Calu3 (cell line): ENCODE measurements around the gene KLF18. TPM values are rescaled to one million over a fixed set of nuclear protein-coding genes. Genes with fewer than 3 reads are reported as not detected.

ENCODE experiments used
- BruUV-seq: library from RNA; stranded (reverse); fragments of 400-500 nt; replicated peaks from 2 replicates; lab custom pipeline; 2021; lab: Mats Ljungman, UMichigan
- CTCF ChIA-PET: fragments of 300-600 bp; sonication (Branson Sonifier 250); formaldehyde crosslinking; loops from one replicate; lab custom pipeline; 2022; ENCODE audit warnings: antibody characterized with exemption; lab: Charles Lee
- DNase-seq: peaks from one replicate; pipeline ENCODE4 v3.0.0; 2022
- H3K27ac Mint-ChIP-seq: one replicate; pipeline ENCODE4 v1.8.0; 2022; ENCODE audit warnings: mixed read lengths; ENCODE audit not compliant: unreplicated experiment
- H3K27me3 Mint-ChIP-seq: one replicate; pipeline ENCODE4 v1.8.0; 2022; ENCODE audit warnings: mixed read lengths; ENCODE audit not compliant: unreplicated experiment
- H3K36me3 Mint-ChIP-seq: one replicate; pipeline ENCODE4 v1.8.0; 2022; ENCODE audit warnings: mild to moderate bottlenecking, moderate library complexity, mixed read lengths; ENCODE audit not compliant: insufficient read depth, unreplicated experiment
- H3K4me1 Mint-ChIP-seq: one replicate; pipeline ENCODE4 v1.8.0; 2022; ENCODE audit warnings: mild to moderate bottlenecking, low read depth, mixed read lengths; ENCODE audit not compliant: unreplicated experiment
- H3K4me3 Mint-ChIP-seq: one replicate; pipeline ENCODE4 v1.8.0; 2022; ENCODE audit warnings: mild to moderate bottlenecking, low read depth, moderate library complexity, mixed read lengths; ENCODE audit not compliant: unreplicated experiment
- H3K9me3 Mint-ChIP-seq: one replicate; pipeline ENCODE4 v1.8.0; 2022; ENCODE audit warnings: low read depth, mixed read lengths; ENCODE audit not compliant: unreplicated experiment
- CTCF ChIP-seq: fragments of 200-600 bp; IDR thresholded peaks from one replicate; pipeline ENCODE4 v1.8.0; 2022; ENCODE audit warnings: antibody characterized with exemption; ENCODE audit not compliant: unreplicated experiment
- intact Hi-C: fragments of 100-400 bp; cut with micrococcal nuclease; formaldehyde crosslinking; loops from one replicate; pipeline ENCODE4 v1.10.0; 2022; ENCODE audit not compliant: unreplicated experiment
- total RNA-seq: library from RNA; stranded (reverse); gene quantifications from 2 replicates; pipeline ENCODE4 v1.2.3, GENCODE V29; 2022

The KLF18 gene
- total RNA-seq, 1 experiment from 2014 or later: not detected

- CTCF ChIA-PET: no interaction called here
- peaks cover 21% of the 10 kb centered on the region for H3K27me3 Mint-ChIP-seq
Measured at GRCh38 chr1:44089371-44090048, 51.9 kb downstream of the KLF18 start.

More at GRCh38 chr1:44089371-44090048, 51.9 kb downstream of the KLF18 start:
- intact Hi-C loops: loop anchor here (10.0 kb wide), 1 partner anchor 85 kb away; no protein-coding TSS in a partner anchor
- no peak for TF ChIP-seq CTCF
- H3K27ac Mint-ChIP-seq: no peak overlapping the region
- H3K36me3 Mint-ChIP-seq: no peaks in the 10 kb centered on the region
- BruUV-seq: no TSS peak
- no peak overlapping the region for H3K4me3 Mint-ChIP-seq
- H3K4me1 Mint-ChIP-seq: peaks cover 24% of the 10 kb centered on the region
- H3K9me3 Mint-ChIP-seq: peaks cover 2% of the 10 kb centered on the region
- no peak for DNase-seq

Other genes starting within 250 kb of the KLF18 start
- gene ARTN, start 207.8 kb downstream of the KLF18 start, total RNA-seq: 0.39 and 1.4 TPM in 2 replicates
- 24.2 and 28.5 TPM in 2 replicates for gene IPO13, start 194.7 kb downstream of the KLF18 start, total RNA-seq
- gene DPH2, start 171.6 kb downstream of the KLF18 start, total RNA-seq: 41.2 and 43.3 TPM in 2 replicates
- gene ATP6V0B, start 166.7 kb downstream of the KLF18 start, total RNA-seq: 141 and 155 TPM in 2 replicates
- 47.1 and 50.9 TPM in 2 replicates for gene B4GALT2, start 162.4 kb downstream of the KLF18 start, total RNA-seq
- 19.7 and 20.2 TPM in 2 replicates for gene CCDC24, start 150.0 kb downstream of the KLF18 start, total RNA-seq
- 18.2 and 19.5 TPM in 2 replicates for gene SLC6A9, start 110.2 kb downstream of the KLF18 start, total RNA-seq
- not detected in 2 replicates for gene KLF17, start 22.8 kb downstream of the KLF18 start, total RNA-seq
- gene DMAP1, start 71.8 kb upstream of the KLF18 start, total RNA-seq: 40.9 and 42.9 TPM in 2 replicates
- 65.9 and 71.4 TPM in 2 replicates for gene ERI3, start 213.6 kb upstream of the KLF18 start, total RNA-seq